Measurements from ENCODE around the gene YPEL3.

Gene YPEL3

GRCh38 chr16:30046178-30046577, 49.8 kb downstream of the YPEL3 start:
- no peak for DNase-seq (ENCODE audit: low read depth)

Measured in EH (cell line).